Vagina (tissue), 2 donors: ENCODE data around the gene DRICH1. TPM values are rescaled to one million over a fixed set of nuclear protein-coding genes. Genes with fewer than 3 reads are reported as not detected.
"Not testable (repeated sequence)": the region's sequence is repeated elsewhere in the genome, so short reads cannot be mapped to it uniquely, and the experiment has no call there.

ENCODE experiments used
- DNase-seq, 2 donors: peaks; one replicate each; pipeline ENCODE4 v3.0.0-alpha.2; 2017; ENCODE audit errors: extremely low spot score in 2 of 2
- H3K27ac ChIP-seq: fragments of 200-600 bp; sonication (generic); one replicate; pipeline ENCODE4 v1.5.1; 2019
- H3K27me3 ChIP-seq: fragments of 200-600 bp; sonication (generic); one replicate; pipeline ENCODE4 v1.5.1; 2019
- H3K36me3 ChIP-seq, 2 donors: fragments of 200-600 bp; sonication (generic); one replicate each; pipeline ENCODE4 v1.5.1; 2017 to 2019
- H3K4me1 ChIP-seq: fragments of 200-600 bp; sonication (generic); one replicate; pipeline ENCODE4 v1.5.1; 2019
- H3K4me3 ChIP-seq, 2 donors: fragments of 200-600 bp; sonication (generic); 1 replicate in 1 of 2; 2 replicates in 1 of 2; pipeline ENCODE4 v1.5.1; 2016 to 2019
- H3K9me3 ChIP-seq: fragments of 200-600 bp; sonication (generic); one replicate; pipeline ENCODE4 v1.5.1; 2019
- POLR2A ChIP-seq, 2 donors: fragments of 450-650 bp; IDR thresholded peaks; one replicate each; pipeline ENCODE4 v1.6.1; 2017; ENCODE audit warnings: antibody characterized with exemption in 2 of 2, mild to moderate bottlenecking in 2 of 2, moderate library complexity in 2 of 2
- POLR2AphosphoS5 ChIP-seq, 2 donors: sonication (generic); formaldehyde crosslinking; IDR thresholded peaks; one replicate each; pipeline ENCODE4 v1.9.0; 2017; ENCODE audit warnings: antibody characterized with exemption in 2 of 2, mild to moderate bottlenecking in 2 of 2, low read depth in 1 of 2; ENCODE audit not compliant: insufficient read depth in 1 of 2
- intact Hi-C: fragments of 100-400 bp; cut with DNase I; formaldehyde crosslinking; loops from one replicate; pipeline ENCODE4 v1.15.1; 2023
- total RNA-seq: library from RNA; depleted of rRNA; stranded (reverse); fragments of >200 nt; gene quantifications from one replicate; pipeline ENCODE4 v1.2.3, GENCODE V29; 2016
- TF ChIP-seq, protein P1 (sequence below), 3 experiments: fragments of 450-650 bp in 2 of 3; fragments of 200-600 bp in 1 of 3; sonication (generic) in 1 of 3; IDR thresholded peaks; one replicate each; pipeline ENCODE4 v1.5.1; 2017 to 2019; ENCODE audit warnings: antibody characterized with exemption in 3 of 3, mild to moderate bottlenecking in 2 of 3, moderate library complexity in 2 of 3

DRICH1 gene
- total RNA-seq, 1 donor from 2014 or later = not detected

DNA sequence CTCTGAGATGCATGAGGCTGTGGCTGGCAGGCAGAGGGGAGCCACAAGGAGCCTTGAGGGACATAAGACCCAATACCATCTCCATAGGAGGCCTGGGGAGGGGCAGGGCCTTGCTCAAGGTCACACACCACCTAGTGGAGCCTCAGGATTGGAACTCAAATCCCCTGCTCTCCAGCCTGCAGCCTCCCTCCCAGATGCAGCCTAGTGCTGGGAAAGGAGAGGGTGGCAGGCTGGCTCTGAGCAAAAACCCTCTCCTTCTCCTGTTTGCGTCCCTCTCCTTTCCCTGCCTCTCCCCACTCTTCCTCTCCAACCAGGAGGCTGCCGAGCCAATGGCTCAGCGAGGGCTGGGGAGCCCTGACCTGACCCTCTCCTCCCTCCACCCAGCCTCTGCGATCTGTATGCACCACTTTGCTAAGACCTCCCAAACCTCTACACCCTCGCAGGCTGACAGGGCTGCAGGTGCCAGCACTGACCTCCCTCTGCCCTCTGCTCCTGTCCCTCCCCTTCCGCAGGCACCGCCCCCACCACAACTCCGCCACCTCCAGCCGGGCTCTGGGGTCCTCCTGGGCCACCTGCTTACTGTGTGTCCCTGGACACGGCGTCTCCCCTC, 66.7 kb downstream of the DRICH1 start:
- H3K27ac ChIP-seq = no peak overlapping the region
- DNase-seq = no peak
- H3K27me3 ChIP-seq = no peaks in the 10 kb centered on the region
- H3K4me3 ChIP-seq = peak overlapping the region; percentile 41 to 59
- peaks cover 17% of the 10 kb centered on the region for H3K4me1 ChIP-seq
- intact Hi-C loops = no loop called here
- no peaks in the 10 kb centered on the region for H3K36me3 ChIP-seq
- TF ChIP-seq POLR2A (IDR thresholded peaks at IDR 0.05) = no peak
- TF ChIP-seq, protein P1, sequence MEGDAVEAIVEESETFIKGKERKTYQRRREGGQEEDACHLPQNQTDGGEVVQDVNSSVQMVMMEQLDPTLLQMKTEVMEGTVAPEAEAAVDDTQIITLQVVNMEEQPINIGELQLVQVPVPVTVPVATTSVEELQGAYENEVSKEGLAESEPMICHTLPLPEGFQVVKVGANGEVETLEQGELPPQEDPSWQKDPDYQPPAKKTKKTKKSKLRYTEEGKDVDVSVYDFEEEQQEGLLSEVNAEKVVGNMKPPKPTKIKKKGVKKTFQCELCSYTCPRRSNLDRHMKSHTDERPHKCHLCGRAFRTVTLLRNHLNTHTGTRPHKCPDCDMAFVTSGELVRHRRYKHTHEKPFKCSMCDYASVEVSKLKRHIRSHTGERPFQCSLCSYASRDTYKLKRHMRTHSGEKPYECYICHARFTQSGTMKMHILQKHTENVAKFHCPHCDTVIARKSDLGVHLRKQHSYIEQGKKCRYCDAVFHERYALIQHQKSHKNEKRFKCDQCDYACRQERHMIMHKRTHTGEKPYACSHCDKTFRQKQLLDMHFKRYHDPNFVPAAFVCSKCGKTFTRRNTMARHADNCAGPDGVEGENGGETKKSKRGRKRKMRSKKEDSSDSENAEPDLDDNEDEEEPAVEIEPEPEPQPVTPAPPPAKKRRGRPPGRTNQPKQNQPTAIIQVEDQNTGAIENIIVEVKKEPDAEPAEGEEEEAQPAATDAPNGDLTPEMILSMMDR (IDR thresholded peaks at IDR 0.05) = no peak
- no peak for TF ChIP-seq POLR2AphosphoS5 (IDR thresholded peaks at IDR 0.05; ENCODE audit: insufficient read depth in 1 of 2, low read depth in 1 of 2)
- no peaks in the 10 kb centered on the region for H3K9me3 ChIP-seq

- DNase-seq = no peak
- Histone ChIP-seq H3K27me3 (no peaks in the 10 kb centered on the region), H3K36me3 (no peaks in the 10 kb centered on the region), H3K4me3 (no peak overlapping the region), H3K27ac (no peak overlapping the region), H3K9me3 (no peaks in the 10 kb centered on the region), H3K4me1 (peaks cover 17% of the 10 kb centered on the region)
- intact Hi-C loops = no loop called here
- no peak for TF ChIP-seq POLR2AphosphoS5 (IDR thresholded peaks at IDR 0.05; ENCODE audit: insufficient read depth in 1 of 2, low read depth in 1 of 2)
- TF ChIP-seq, protein P1 (IDR thresholded peaks at IDR 0.05) = no peak
- TF ChIP-seq POLR2A (IDR thresholded peaks at IDR 0.05) = no peak
Measured at GRCh38 chr22:23564276-23564675, 67.8 kb downstream of the DRICH1 start.

GRCh38 chr22:23563111-23563510, 69.0 kb downstream of the DRICH1 start:
- DNase-seq = no peak
- Histone ChIP-seq H3K4me3 (no peak overlapping the region), H3K27ac (no peak overlapping the region), H3K27me3 (no peaks in the 10 kb centered on the region), H3K9me3 (no peaks in the 10 kb centered on the region), H3K4me1 (peaks cover 17% of the 10 kb centered on the region), H3K36me3 (no peaks in the 10 kb centered on the region)
- intact Hi-C loops = no loop called here
- no peak for TF ChIP-seq POLR2AphosphoS5 (IDR thresholded peaks at IDR 0.05; ENCODE audit: insufficient read depth in 1 of 2, low read depth in 1 of 2)
- no peak for TF ChIP-seq POLR2A (IDR thresholded peaks at IDR 0.05)
- TF ChIP-seq, protein P1 (IDR thresholded peaks at IDR 0.05) = no peak

- DNase-seq = no peak
- Histone ChIP-seq H3K36me3 (no peaks in the 10 kb centered on the region), H3K9me3 (no peaks in the 10 kb centered on the region), H3K4me1 (peaks cover 17% of the 10 kb centered on the region), H3K27me3 (no peaks in the 10 kb centered on the region), H3K4me3 (no peak overlapping the region), H3K27ac (no peak overlapping the region)
- TF ChIP-seq POLR2A (IDR thresholded peaks at IDR 0.05) = no peak
- no peak for TF ChIP-seq POLR2AphosphoS5 (IDR thresholded peaks at IDR 0.05; ENCODE audit: insufficient read depth in 1 of 2, low read depth in 1 of 2)
- TF ChIP-seq, protein P1 (IDR thresholded peaks at IDR 0.05) = no peak
- intact Hi-C loops = no loop called here
Measured at GRCh38 chr22:23562186-23562585, 69.9 kb downstream of the DRICH1 start.

DNA sequence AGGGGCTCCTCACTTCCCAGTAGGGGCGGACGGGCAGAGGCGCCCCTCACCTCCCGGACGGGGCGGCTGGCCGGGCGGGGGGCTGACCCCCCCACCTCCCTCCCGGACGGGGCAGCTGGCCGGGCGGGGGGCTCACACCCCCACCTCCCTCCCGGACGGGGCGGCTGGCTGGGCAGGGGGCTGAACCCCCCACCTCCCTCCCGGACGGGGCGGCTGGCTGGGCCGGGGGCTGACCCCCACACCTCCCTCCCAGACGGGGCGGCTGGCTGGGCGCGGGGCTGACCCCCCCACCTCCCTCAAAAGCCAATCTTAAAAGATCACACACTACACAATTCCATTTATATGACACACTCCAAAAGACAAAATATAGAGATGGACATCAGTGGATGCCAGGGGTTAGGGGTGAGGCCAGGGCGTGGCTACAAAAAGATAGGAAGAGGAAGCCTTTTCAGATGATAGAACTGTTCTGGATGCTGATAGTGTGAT, 71.1 kb downstream of the DRICH1 start:
- H3K27ac ChIP-seq, H3K4me1 ChIP-seq, intact Hi-C loops, H3K4me3 ChIP-seq, H3K27me3 ChIP-seq, DNase-seq, H3K9me3 ChIP-seq, H3K36me3 ChIP-seq: not testable (repeated sequence)

GRCh38 chr22:23560215-23560614, 71.9 kb downstream of the DRICH1 start:
- H3K36me3 ChIP-seq, H3K9me3 ChIP-seq, intact Hi-C loops, H3K27ac ChIP-seq, H3K27me3 ChIP-seq, H3K4me1 ChIP-seq, H3K4me3 ChIP-seq, DNase-seq: not testable (repeated sequence)
